Uterine smooth muscle cell (primary cell): ENCODE measurements around the gene GPER1. TPM values are rescaled to one million over a fixed set of nuclear protein-coding genes. Genes with fewer than 3 reads are reported as not detected.

ENCODE experiments used
- total RNA-seq: library from RNA; depleted of rRNA; stranded (reverse); fragments of >200 nt; gene quantifications from 2 replicates; pipeline ENCODE4 v1.2.3, GENCODE V29; 2014

The GPER1 gene
- 3.0 and 4.5 TPM in 2 replicates for total RNA-seq

DNA sequence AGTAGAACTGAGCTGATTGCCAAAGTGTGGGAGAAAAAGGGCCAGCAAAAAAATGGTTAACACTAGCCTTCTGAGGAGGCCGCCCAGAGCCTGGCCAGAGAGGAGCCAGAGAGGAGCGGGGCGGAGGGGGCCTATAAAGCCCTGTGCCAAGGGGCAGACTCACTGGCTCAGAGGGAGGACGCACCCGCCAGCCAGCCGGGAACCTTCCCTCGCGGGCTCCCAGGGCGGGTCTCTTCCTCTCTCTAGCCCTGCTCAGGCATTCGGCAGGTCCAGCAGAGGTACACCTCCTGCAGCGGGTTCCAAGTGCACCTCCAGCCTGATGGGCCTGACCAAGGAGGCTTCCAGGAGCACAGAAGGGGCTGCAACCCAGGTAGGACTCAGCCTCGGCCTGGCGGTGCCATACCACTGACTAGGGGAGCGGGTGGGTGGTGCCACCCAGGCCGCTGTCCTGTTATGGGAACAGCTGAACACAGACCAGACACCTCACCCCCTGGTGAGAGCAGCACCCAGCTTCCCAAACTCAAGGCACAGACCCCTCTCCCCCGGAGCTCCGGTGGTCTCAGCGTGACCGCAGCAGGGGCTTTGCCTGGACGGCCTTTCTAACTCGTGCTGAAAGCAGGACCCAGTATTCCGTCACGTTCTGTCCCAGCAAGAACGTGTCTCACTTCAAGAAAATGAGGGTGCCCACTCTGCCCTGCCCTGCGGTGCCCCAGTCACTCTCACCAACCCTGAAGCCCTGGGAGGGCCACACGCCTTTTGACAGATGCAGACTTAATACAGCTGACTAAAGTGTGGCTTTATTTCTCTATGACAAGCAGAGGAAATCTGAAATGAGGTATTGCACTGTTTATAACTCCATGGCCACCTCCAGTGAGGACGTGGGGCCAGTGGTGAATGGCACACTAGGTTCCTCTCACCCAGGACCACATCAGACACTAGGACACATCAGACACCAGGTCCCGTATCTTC, at the start of gene GPER1:
GPER1 (plus strand) TSS at position 162 of the 969 bp plus-strand sequence. CDS start 3,616 bp downstream, outside the sequence.

GRCh38 chr7:1044189-1045068, 43.5 kb upstream of the GPER1 start, which contains the start of gene GPR146:
Gene GPR146, plus strand, starts transcription at chr7:1044546. Its CDS starts 12,970 bp downstream, at chr7:1057516.

Other genes with a start within 250 kb of the GPER1 start
- 34.0 and 40.2 TPM in 2 replicates for gene GET4, start 211.6 kb upstream of the GPER1 start, total RNA-seq
- gene ADAP1, start 133.4 kb upstream of the GPER1 start, total RNA-seq: 0.33 and 1.2 TPM in 2 replicates
- gene COX19, start 112.6 kb upstream of the GPER1 start, total RNA-seq: 10.2 and 15.6 TPM in 2 replicates
- not detected in 2 replicates for gene CYP2W1, start 104.9 kb upstream of the GPER1 start, total RNA-seq
- 2.1 and 2.7 TPM in 2 replicates for gene GPR146, start 43.6 kb upstream of the GPER1 start, total RNA-seq
- 8.1 and 20.5 TPM in 2 replicates for gene ZFAND2A, start 72.1 kb downstream of the GPER1 start, total RNA-seq
- not detected in 2 replicates for gene UNCX, start 144.8 kb downstream of the GPER1 start, total RNA-seq